ENCODE measurements around the gene EYS.

The EYS gene

GRCh38 chr6:64023693-64024092 lies 1683.3 kb downstream of the EYS start:
- H3K9me2 ChIP-seq (replicated peaks; ENCODE audit: insufficient read depth, low read length): no peaks in the 10 kb centered on the region
- no peaks in the 10 kb centered on the region for H3K4me1 ChIP-seq (ENCODE audit: low read length)
- no peak for DNase-seq
- H3K9ac ChIP-seq (ENCODE audit: low read length): no peak overlapping the region
- H3K4me3 ChIP-seq (ENCODE audit: low read length): no peak overlapping the region
- H2AFZ ChIP-seq (ENCODE audit: low read length): no peak overlapping the region
- H3K36me3 ChIP-seq (replicated peaks; ENCODE audit: insufficient read depth, low read length): no peaks in the 10 kb centered on the region
- no peaks in the 10 kb centered on the region for H4K20me1 ChIP-seq (ENCODE audit: insufficient read depth, low read length)
- TF ChIP-seq, protein P1, sequence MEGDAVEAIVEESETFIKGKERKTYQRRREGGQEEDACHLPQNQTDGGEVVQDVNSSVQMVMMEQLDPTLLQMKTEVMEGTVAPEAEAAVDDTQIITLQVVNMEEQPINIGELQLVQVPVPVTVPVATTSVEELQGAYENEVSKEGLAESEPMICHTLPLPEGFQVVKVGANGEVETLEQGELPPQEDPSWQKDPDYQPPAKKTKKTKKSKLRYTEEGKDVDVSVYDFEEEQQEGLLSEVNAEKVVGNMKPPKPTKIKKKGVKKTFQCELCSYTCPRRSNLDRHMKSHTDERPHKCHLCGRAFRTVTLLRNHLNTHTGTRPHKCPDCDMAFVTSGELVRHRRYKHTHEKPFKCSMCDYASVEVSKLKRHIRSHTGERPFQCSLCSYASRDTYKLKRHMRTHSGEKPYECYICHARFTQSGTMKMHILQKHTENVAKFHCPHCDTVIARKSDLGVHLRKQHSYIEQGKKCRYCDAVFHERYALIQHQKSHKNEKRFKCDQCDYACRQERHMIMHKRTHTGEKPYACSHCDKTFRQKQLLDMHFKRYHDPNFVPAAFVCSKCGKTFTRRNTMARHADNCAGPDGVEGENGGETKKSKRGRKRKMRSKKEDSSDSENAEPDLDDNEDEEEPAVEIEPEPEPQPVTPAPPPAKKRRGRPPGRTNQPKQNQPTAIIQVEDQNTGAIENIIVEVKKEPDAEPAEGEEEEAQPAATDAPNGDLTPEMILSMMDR (IDR thresholded peaks at IDR 0.05; ENCODE audit: low read length): no peak
- TF ChIP-seq EZH2 (optimal IDR thresholded peaks at IDR 0.05; ENCODE audit: low read depth, low read length) (no peak), EZH2phosphoT487 (IDR thresholded peaks at IDR 0.05; ENCODE audit: low read length) (no peak)
- H3K4me2 ChIP-seq (ENCODE audit: low read depth, low read length): no peak overlapping the region
- H3F3A ChIP-seq (ENCODE audit: insufficient read depth, low read length): no peaks in the 10 kb centered on the region
- H3K27ac ChIP-seq (ENCODE audit: low read length): no peak overlapping the region
- H3K79me2 ChIP-seq (ENCODE audit: low read length): no peaks in the 10 kb centered on the region
- H3K27me3 ChIP-seq (replicated peaks; ENCODE audit: insufficient read depth, low read length): no peaks in the 10 kb centered on the region
- H3K9me3 ChIP-seq (replicated peaks; ENCODE audit: insufficient read depth, low read length): no peaks in the 10 kb centered on the region

DNA sequence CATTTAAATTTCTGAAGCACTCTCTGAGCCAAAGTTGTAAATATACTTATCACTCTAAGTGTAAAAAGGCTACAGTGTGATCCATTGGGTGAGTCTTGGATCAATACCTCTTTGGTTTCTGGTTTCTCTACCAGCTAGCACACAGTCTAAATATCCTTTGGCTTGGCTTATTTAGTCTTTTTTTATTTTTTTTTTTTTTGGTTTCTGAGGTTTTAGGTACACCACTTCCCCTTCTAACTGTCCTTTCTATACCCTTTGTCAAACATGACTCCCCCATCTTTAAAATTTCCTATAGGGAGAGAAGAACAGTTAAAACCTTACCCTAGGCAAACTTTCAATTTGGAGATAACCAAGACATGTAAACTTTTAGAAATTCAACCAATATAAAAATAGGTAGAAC lies 1692.4 kb downstream of the EYS start:
- Histone ChIP-seq H3K4me3 (ENCODE audit: low read length) (no peak overlapping the region), H3K36me3 (replicated peaks; ENCODE audit: insufficient read depth, low read length) (no peaks in the 10 kb centered on the region), H3K9me2 (replicated peaks; ENCODE audit: insufficient read depth, low read length) (no peaks in the 10 kb centered on the region), H3K9ac (ENCODE audit: low read length) (no peak overlapping the region), H4K20me1 (ENCODE audit: insufficient read depth, low read length) (no peaks in the 10 kb centered on the region), H3F3A (ENCODE audit: insufficient read depth, low read length) (no peaks in the 10 kb centered on the region), H2AFZ (ENCODE audit: low read length) (no peak overlapping the region), H3K4me2 (ENCODE audit: low read depth, low read length) (no peak overlapping the region), H3K9me3 (replicated peaks; ENCODE audit: insufficient read depth, low read length) (no peaks in the 10 kb centered on the region), H3K79me2 (ENCODE audit: low read length) (no peaks in the 10 kb centered on the region), H3K27ac (ENCODE audit: low read length) (no peak overlapping the region), H3K4me1 (ENCODE audit: low read length) (no peaks in the 10 kb centered on the region), H3K27me3 (replicated peaks; ENCODE audit: insufficient read depth, low read length) (no peaks in the 10 kb centered on the region)
- peak; percentile 12 for DNase-seq
- TF ChIP-seq EZH2 (optimal IDR thresholded peaks at IDR 0.05; ENCODE audit: low read depth, low read length) (no peak), EZH2phosphoT487 (IDR thresholded peaks at IDR 0.05; ENCODE audit: low read length) (no peak)
- TF ChIP-seq, protein P1 (IDR thresholded peaks at IDR 0.05; ENCODE audit: low read length): no peak

DNA sequence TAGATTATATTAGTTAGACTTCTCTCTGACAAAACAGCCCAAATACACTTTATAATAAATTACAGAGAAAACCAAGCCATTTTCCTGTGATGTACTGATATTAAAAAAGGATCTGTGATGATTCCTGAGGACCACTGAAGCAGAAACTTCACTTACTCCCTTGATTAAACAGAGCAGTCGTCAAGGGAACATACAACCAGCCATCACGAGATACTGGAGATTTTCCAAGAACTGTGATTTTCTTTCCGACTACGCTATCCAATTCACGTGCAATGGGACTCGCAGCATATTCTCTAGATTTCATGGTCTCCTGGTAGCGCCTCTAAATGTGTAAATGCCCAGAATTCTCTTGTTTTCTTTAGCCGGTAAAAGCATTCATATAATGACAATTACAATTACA lies 1694.0 kb downstream of the EYS start:
- TF ChIP-seq, protein P1 (IDR thresholded peaks at IDR 0.05; ENCODE audit: low read length): no peak
- no peaks in the 10 kb centered on the region for H3K79me2 ChIP-seq (ENCODE audit: low read length)
- no peak overlapping the region for H3K27ac ChIP-seq (ENCODE audit: low read length)

More for the DNA sequence above, 1694.0 kb downstream of the EYS start:
- DNase-seq: no peak
- Histone ChIP-seq H4K20me1 (ENCODE audit: insufficient read depth, low read length) (no peaks in the 10 kb centered on the region), H3K4me1 (ENCODE audit: low read length) (no peaks in the 10 kb centered on the region), H3K9me3 (replicated peaks; ENCODE audit: insufficient read depth, low read length) (no peaks in the 10 kb centered on the region), H3K9ac (ENCODE audit: low read length) (no peak overlapping the region), H3K36me3 (replicated peaks; ENCODE audit: insufficient read depth, low read length) (no peaks in the 10 kb centered on the region), H2AFZ (ENCODE audit: low read length) (no peak overlapping the region), H3K4me3 (ENCODE audit: low read length) (no peak overlapping the region), H3F3A (ENCODE audit: insufficient read depth, low read length) (no peaks in the 10 kb centered on the region), H3K4me2 (ENCODE audit: low read depth, low read length) (no peak overlapping the region), H3K9me2 (replicated peaks; ENCODE audit: insufficient read depth, low read length) (no peaks in the 10 kb centered on the region), H3K27me3 (replicated peaks; ENCODE audit: insufficient read depth, low read length) (no peaks in the 10 kb centered on the region)

Measured in MM.1S (cell line).